ENCODE results near the gene TMEM79.
A peak's percentile ranks its signal among the peaks of the same experiment; 100 is the strongest.
"Not testable (repeated sequence)": the region's sequence is repeated elsewhere in the genome, so short reads cannot be mapped to it uniquely, and the experiment has no call there.

TMEM79 gene

GRCh38 chr1:156298852-156299357 lies 14.8 kb downstream of the TMEM79 start, which contains the start of gene VHLL:
Gene VHLL, minus strand, starts transcription at chr1:156299307. Its CDS starts 118 bp downstream, at chr1:156299189.
- WGBS, 2 experiments, result 92 to 93% methylated on average over 19 of the region's 19 CpGs
- Histone ChIP-seq H3K36me3 (ENCODE audit: control insufficient read depth, insufficient read depth, low read length) (no peaks in the 10 kb centered on the region), H3K9me3 (ENCODE audit: control insufficient read depth, low read length) (no peaks in the 10 kb centered on the region), H3K4me3 (ENCODE audit: insufficient read depth, low read depth, low read length) (no peak within 1 kb of the TSS), H3K27ac (ENCODE audit: insufficient read depth, low read depth, low read length, poor library complexity, severe bottlenecking) (no peak within 1 kb of the TSS), H3K27me3 (ENCODE audit: control insufficient read depth, insufficient read depth, low read length, poor library complexity, severe bottlenecking) (no peaks in the 10 kb centered on the region), H3K4me1 (ENCODE audit: control insufficient read depth, insufficient read depth, low read length) (peaks cover 7% of the 10 kb centered on the region)

- WGBS, 2 experiments, result 94 to 96% methylated on average over 3 to 4 of the region's 4 CpGs
- Histone ChIP-seq H3K9me3 (ENCODE audit: control insufficient read depth, low read length) (no peaks in the 10 kb centered on the region), H3K4me1 (ENCODE audit: control insufficient read depth, insufficient read depth, low read length) (no peaks in the 10 kb centered on the region), H3K4me3 (ENCODE audit: insufficient read depth, low read depth, low read length) (no peak overlapping the region), H3K36me3 (ENCODE audit: control insufficient read depth, insufficient read depth, low read length) (peaks cover 7% of the 10 kb centered on the region), H3K27ac (ENCODE audit: insufficient read depth, low read depth, low read length, poor library complexity, severe bottlenecking) (no peak overlapping the region), H3K27me3 (ENCODE audit: control insufficient read depth, insufficient read depth, low read length, poor library complexity, severe bottlenecking) (no peaks in the 10 kb centered on the region)
These were observed 19.1 kb downstream of the TMEM79 start for GRCh38 chr1:156303241-156303640.

GRCh38 chr1:156305215-156305614 lies 21.1 kb downstream of the TMEM79 start:
- no peaks in the 10 kb centered on the region for H3K9me3 ChIP-seq (ENCODE audit: control insufficient read depth, low read length)
- H3K27me3 ChIP-seq (ENCODE audit: control insufficient read depth, insufficient read depth, low read length, poor library complexity, severe bottlenecking), result no peaks in the 10 kb centered on the region
- no peaks in the 10 kb centered on the region for H3K4me1 ChIP-seq (ENCODE audit: control insufficient read depth, insufficient read depth, low read length)
- no peak overlapping the region for H3K4me3 ChIP-seq (ENCODE audit: insufficient read depth, low read depth, low read length)
- peaks cover 27% of the 10 kb centered on the region for H3K36me3 ChIP-seq (ENCODE audit: control insufficient read depth, insufficient read depth, low read length)
- H3K27ac ChIP-seq (ENCODE audit: insufficient read depth, low read depth, low read length, poor library complexity, severe bottlenecking), result no peak overlapping the region
- WGBS, 2 experiments, result 96 to 98% methylated on average over 2 of the region's 2 CpGs

GRCh38 chr1:156308078-156308477 lies 24.0 kb downstream of the TMEM79 start:
- H3K36me3 ChIP-seq (ENCODE audit: control insufficient read depth, insufficient read depth, low read length), result peaks cover 50% of the 10 kb centered on the region
- H3K9me3 ChIP-seq (ENCODE audit: control insufficient read depth, low read length), result no peaks in the 10 kb centered on the region
- no peaks in the 10 kb centered on the region for H3K4me1 ChIP-seq (ENCODE audit: control insufficient read depth, insufficient read depth, low read length)
- no peaks in the 10 kb centered on the region for H3K27me3 ChIP-seq (ENCODE audit: control insufficient read depth, insufficient read depth, low read length, poor library complexity, severe bottlenecking)
- no peak overlapping the region for H3K27ac ChIP-seq (ENCODE audit: insufficient read depth, low read depth, low read length, poor library complexity, severe bottlenecking)
- no peak overlapping the region for H3K4me3 ChIP-seq (ENCODE audit: insufficient read depth, low read depth, low read length)

- Histone ChIP-seq H3K4me3 (ENCODE audit: insufficient read depth, low read depth, low read length) (no peak overlapping the region), H3K9me3 (ENCODE audit: control insufficient read depth, low read length) (no peaks in the 10 kb centered on the region), H3K27me3 (ENCODE audit: control insufficient read depth, insufficient read depth, low read length, poor library complexity, severe bottlenecking) (no peaks in the 10 kb centered on the region), H3K36me3 (ENCODE audit: control insufficient read depth, insufficient read depth, low read length) (peaks cover 65% of the 10 kb centered on the region), H3K27ac (ENCODE audit: insufficient read depth, low read depth, low read length, poor library complexity, severe bottlenecking) (no peak overlapping the region), H3K4me1 (ENCODE audit: control insufficient read depth, insufficient read depth, low read length) (no peaks in the 10 kb centered on the region)
- 94 to 96% methylated on average over 6 of the region's 6 CpGs for WGBS, 2 experiments
These were observed 26.8 kb downstream of the TMEM79 start for GRCh38 chr1:156310962-156311361.

- no peaks in the 10 kb centered on the region for H3K9me3 ChIP-seq (ENCODE audit: control insufficient read depth, low read length)
- peaks cover 80% of the 10 kb centered on the region for H3K36me3 ChIP-seq (ENCODE audit: control insufficient read depth, insufficient read depth, low read length)
- H3K27me3 ChIP-seq (ENCODE audit: control insufficient read depth, insufficient read depth, low read length, poor library complexity, severe bottlenecking), result no peaks in the 10 kb centered on the region
- WGBS, 2 experiments, result 94% methylated on average over 7 of the region's 7 CpGs
- no peaks in the 10 kb centered on the region for H3K4me1 ChIP-seq (ENCODE audit: control insufficient read depth, insufficient read depth, low read length)
- no peak overlapping the region for H3K27ac ChIP-seq (ENCODE audit: insufficient read depth, low read depth, low read length, poor library complexity, severe bottlenecking)
- no peak overlapping the region for H3K4me3 ChIP-seq (ENCODE audit: insufficient read depth, low read depth, low read length)
These were observed 32.8 kb downstream of the TMEM79 start for GRCh38 chr1:156316909-156317308.

GRCh38 chr1:156319664-156320063 lies 35.5 kb downstream of the TMEM79 start:
- Histone ChIP-seq H3K9me3 (ENCODE audit: control insufficient read depth, low read length) (no peaks in the 10 kb centered on the region), H3K4me1 (ENCODE audit: control insufficient read depth, insufficient read depth, low read length) (no peaks in the 10 kb centered on the region), H3K4me3 (ENCODE audit: insufficient read depth, low read depth, low read length) (no peak overlapping the region), H3K36me3 (ENCODE audit: control insufficient read depth, insufficient read depth, low read length) (peaks cover 83% of the 10 kb centered on the region), H3K27me3 (ENCODE audit: control insufficient read depth, insufficient read depth, low read length, poor library complexity, severe bottlenecking) (no peaks in the 10 kb centered on the region), H3K27ac (ENCODE audit: insufficient read depth, low read depth, low read length, poor library complexity, severe bottlenecking) (no peak overlapping the region)
- WGBS, 2 experiments, result 100% methylated on average over 1 of the region's 1 CpG; no CpG with 5 or more reads in 1 of the 2 experiments

- Histone ChIP-seq H3K9me3 (ENCODE audit: control insufficient read depth, low read length) (no peaks in the 10 kb centered on the region), H3K27me3 (ENCODE audit: control insufficient read depth, insufficient read depth, low read length, poor library complexity, severe bottlenecking) (no peaks in the 10 kb centered on the region), H3K36me3 (ENCODE audit: control insufficient read depth, insufficient read depth, low read length) (peaks cover 86% of the 10 kb centered on the region), H3K4me3 (ENCODE audit: insufficient read depth, low read depth, low read length) (no peak overlapping the region), H3K27ac (ENCODE audit: insufficient read depth, low read depth, low read length, poor library complexity, severe bottlenecking) (no peak overlapping the region), H3K4me1 (ENCODE audit: control insufficient read depth, insufficient read depth, low read length) (no peaks in the 10 kb centered on the region)
- WGBS, 2 experiments, result 94 to 95% methylated on average over 3 of the region's 3 CpGs
These were observed 36.4 kb downstream of the TMEM79 start for GRCh38 chr1:156320560-156320959.

- not testable (repeated sequence) for H3K27ac ChIP-seq (ENCODE audit: insufficient read depth, low read depth, low read length, poor library complexity, severe bottlenecking); H3K27me3 ChIP-seq (ENCODE audit: control insufficient read depth, insufficient read depth, low read length, poor library complexity, severe bottlenecking); H3K9me3 ChIP-seq (ENCODE audit: control insufficient read depth, low read length); H3K4me1 ChIP-seq (ENCODE audit: control insufficient read depth, insufficient read depth, low read length); H3K4me3 ChIP-seq (ENCODE audit: insufficient read depth, low read depth, low read length)
- 96 to 97% methylated on average over 8 to 9 of the region's 9 CpGs for WGBS, 2 experiments
- H3K36me3 ChIP-seq (ENCODE audit: control insufficient read depth, insufficient read depth, low read length), result peaks cover 62% of the 10 kb centered on the region
These were observed 39.1 kb downstream of the TMEM79 start for GRCh38 chr1:156323179-156323578.

GRCh38 chr1:156336242-156336641 lies 52.1 kb downstream of the TMEM79 start:
- H3K27me3 ChIP-seq (ENCODE audit: control insufficient read depth, insufficient read depth, low read length, poor library complexity, severe bottlenecking), result no peaks in the 10 kb centered on the region
- WGBS, 2 experiments, result 85 to 93% methylated on average over 3 to 4 of the region's 4 CpGs
- no peaks in the 10 kb centered on the region for H3K9me3 ChIP-seq (ENCODE audit: control insufficient read depth, low read length)
- peaks cover 26% of the 10 kb centered on the region for H3K36me3 ChIP-seq (ENCODE audit: control insufficient read depth, insufficient read depth, low read length)
- peak overlapping the region; percentile 78 for H3K4me3 ChIP-seq (ENCODE audit: insufficient read depth, low read depth, low read length)
- no peak overlapping the region for H3K27ac ChIP-seq (ENCODE audit: insufficient read depth, low read depth, low read length, poor library complexity, severe bottlenecking)
- peaks cover 9% of the 10 kb centered on the region for H3K4me1 ChIP-seq (ENCODE audit: control insufficient read depth, insufficient read depth, low read length)
